ENCODE results near the gene PARD3.
"Not testable (repeated sequence)": the region's sequence is repeated elsewhere in the genome, so short reads cannot be mapped to it uniquely, and the experiment has no call there.

The PARD3 gene

GRCh38 chr10:34097682-34098081 is 717.4 kb downstream of the PARD3 start:
- no peak for DNase-seq (ENCODE audit: low read depth)

GRCh38 chr10:34094961-34095360 is 720.1 kb downstream of the PARD3 start:
- no peak for DNase-seq (ENCODE audit: low read depth)

GRCh38 chr10:34094146-34094696 is 720.9 kb downstream of the PARD3 start:
- DNase-seq (ENCODE audit: low read depth) = no peak

GRCh38 chr10:34092891-34093290 is 722.2 kb downstream of the PARD3 start:
- DNase-seq (ENCODE audit: low read depth) = no peak

- DNase-seq (ENCODE audit: low read depth) = no peak
These were observed 723.4 kb downstream of the PARD3 start for GRCh38 chr10:34091635-34092195.

- no peak for DNase-seq (ENCODE audit: low read depth)
These were observed 725.8 kb downstream of the PARD3 start for GRCh38 chr10:34089253-34089652.

GRCh38 chr10:34088208-34088794 is 726.8 kb downstream of the PARD3 start:
- no peak for DNase-seq (ENCODE audit: low read depth)

- DNase-seq (ENCODE audit: low read depth) = no peak
These were observed 728.0 kb downstream of the PARD3 start for GRCh38 chr10:34087095-34087418.

GRCh38 chr10:34083567-34083966 is 731.5 kb downstream of the PARD3 start:
- no peak for DNase-seq (ENCODE audit: low read depth)

GRCh38 chr10:34081948-34082347 is 733.1 kb downstream of the PARD3 start:
- DNase-seq (ENCODE audit: low read depth) = no peak

GRCh38 chr10:34081347-34081743 is 733.8 kb downstream of the PARD3 start:
- DNase-seq (ENCODE audit: low read depth) = no peak

GRCh38 chr10:34080485-34081346 is 734.4 kb downstream of the PARD3 start:
- DNase-seq (ENCODE audit: low read depth) = no peak

- no peak for DNase-seq (ENCODE audit: low read depth)
These were observed 735.2 kb downstream of the PARD3 start for GRCh38 chr10:34079702-34080484.

GRCh38 chr10:34078745-34079470 is 736.2 kb downstream of the PARD3 start:
- no peak for DNase-seq (ENCODE audit: low read depth)

GRCh38 chr10:34078017-34078744 is 736.9 kb downstream of the PARD3 start:
- DNase-seq (ENCODE audit: low read depth) = no peak

GRCh38 chr10:34076443-34076842 is 738.7 kb downstream of the PARD3 start:
- no peak for DNase-seq (ENCODE audit: low read depth)

GRCh38 chr10:34075254-34075926 is 739.7 kb downstream of the PARD3 start:
- no peak for DNase-seq (ENCODE audit: low read depth)

- DNase-seq (ENCODE audit: low read depth) = no peak
These were observed 741.0 kb downstream of the PARD3 start for GRCh38 chr10:34074051-34074450.

GRCh38 chr10:34067741-34068140 is 747.4 kb downstream of the PARD3 start:
- DNase-seq (ENCODE audit: low read depth) = not testable (repeated sequence)

- no peak for DNase-seq (ENCODE audit: low read depth)
These were observed 751.5 kb downstream of the PARD3 start for GRCh38 chr10:34063592-34063991.
